Measurements from ENCODE around the gene ADPRM. TPM values are rescaled to one million over a fixed set of nuclear protein-coding genes. Genes with fewer than 3 reads are reported as not detected.

The ADPRM gene
- polyA plus RNA-seq, 1 donor (not counting 4 experiments of a cell fraction or from before 2014, with no cell fraction given), result 15.0 TPM

DNA sequence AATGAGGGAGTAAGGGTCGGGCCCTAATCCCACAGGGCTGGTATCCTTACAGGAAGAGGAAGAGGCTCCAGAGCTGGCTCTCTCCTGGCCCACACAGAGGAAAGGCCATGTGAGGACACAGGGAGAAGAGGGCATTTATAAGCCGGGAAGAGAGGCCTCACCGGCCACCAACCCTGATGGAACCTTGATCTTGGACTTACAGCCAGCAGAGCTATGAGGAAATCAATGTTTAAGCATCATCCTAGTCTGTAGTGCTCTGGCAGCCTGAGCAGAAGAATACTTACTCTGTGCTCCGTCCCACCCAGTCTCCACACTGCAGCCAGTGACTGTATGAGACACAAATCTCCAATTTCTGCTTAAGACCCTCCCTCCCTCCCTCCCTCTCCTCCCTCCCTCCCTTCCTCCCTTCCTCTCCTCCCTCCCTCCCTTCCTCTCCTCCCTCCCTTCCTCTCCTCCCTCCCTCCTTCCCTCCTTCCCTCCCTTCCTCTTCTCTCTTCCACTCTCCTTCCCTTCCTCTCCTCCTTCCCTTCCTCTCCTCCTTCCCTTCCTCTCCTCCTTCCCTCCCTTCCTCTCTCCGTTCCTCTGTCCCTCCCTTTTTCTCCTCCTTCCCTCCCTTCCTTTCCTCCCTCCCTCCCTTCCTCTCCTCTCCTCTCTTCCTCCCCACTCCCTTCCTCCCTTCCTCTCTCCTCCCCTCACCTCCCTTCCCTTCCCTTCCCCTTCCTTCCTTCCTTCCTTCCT is 41.3 kb downstream of the ADPRM start:
- no peaks in the 10 kb centered on the region for H4K20me1 ChIP-seq (ENCODE audit: control insufficient read depth, extremely low read depth, insufficient read depth, low read length)
- no peak overlapping the region for H3K9ac ChIP-seq (ENCODE audit: control insufficient read depth, extremely low read depth, insufficient read depth, low read length)
- H3K79me2 ChIP-seq (ENCODE audit: control insufficient read depth, insufficient read depth, low read length), result no peaks in the 10 kb centered on the region
- no peak overlapping the region for H2AFZ ChIP-seq (ENCODE audit: control insufficient read depth, low read length)
- peaks cover 8% of the 10 kb centered on the region for H3K27me3 ChIP-seq (ENCODE audit: control insufficient read depth, extremely low read depth, insufficient read depth, low read length)
- no peaks in the 10 kb centered on the region for H3K9me1 ChIP-seq (ENCODE audit: control insufficient read depth, extremely low read depth, insufficient read depth, low read length)
- dilution Hi-C loops (cut with MboI; ENCODE audit: extremely low pct_ligation_motif_present, low sequenced_read_pairs), result no loop called here
- FAIRE-seq (no peak), DNase-seq (ENCODE audit: low read depth, low spot score) (no peak)
- no peak overlapping the region for H3K4me3 ChIP-seq (ENCODE audit: control insufficient read depth in 2 of 3, extremely low read depth in 1 of 3, insufficient read depth in 2 of 3, low read depth in 1 of 3, low read length in 3 of 3)
- H3K27ac ChIP-seq (ENCODE audit: control insufficient read depth, insufficient read depth, low read length), result no peak overlapping the region
- no peak overlapping the region for H3K4me2 ChIP-seq (ENCODE audit: control insufficient read depth, extremely low read depth, insufficient read depth, low read depth, low read length)
- no peak for TF ChIP-seq EZH2 (IDR thresholded peaks at IDR 0.05; ENCODE audit: low read length)
- TF ChIP-seq, protein P1, sequence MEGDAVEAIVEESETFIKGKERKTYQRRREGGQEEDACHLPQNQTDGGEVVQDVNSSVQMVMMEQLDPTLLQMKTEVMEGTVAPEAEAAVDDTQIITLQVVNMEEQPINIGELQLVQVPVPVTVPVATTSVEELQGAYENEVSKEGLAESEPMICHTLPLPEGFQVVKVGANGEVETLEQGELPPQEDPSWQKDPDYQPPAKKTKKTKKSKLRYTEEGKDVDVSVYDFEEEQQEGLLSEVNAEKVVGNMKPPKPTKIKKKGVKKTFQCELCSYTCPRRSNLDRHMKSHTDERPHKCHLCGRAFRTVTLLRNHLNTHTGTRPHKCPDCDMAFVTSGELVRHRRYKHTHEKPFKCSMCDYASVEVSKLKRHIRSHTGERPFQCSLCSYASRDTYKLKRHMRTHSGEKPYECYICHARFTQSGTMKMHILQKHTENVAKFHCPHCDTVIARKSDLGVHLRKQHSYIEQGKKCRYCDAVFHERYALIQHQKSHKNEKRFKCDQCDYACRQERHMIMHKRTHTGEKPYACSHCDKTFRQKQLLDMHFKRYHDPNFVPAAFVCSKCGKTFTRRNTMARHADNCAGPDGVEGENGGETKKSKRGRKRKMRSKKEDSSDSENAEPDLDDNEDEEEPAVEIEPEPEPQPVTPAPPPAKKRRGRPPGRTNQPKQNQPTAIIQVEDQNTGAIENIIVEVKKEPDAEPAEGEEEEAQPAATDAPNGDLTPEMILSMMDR (optimal IDR thresholded peaks at IDR 0.05 in 1 of 3, IDR thresholded peaks at IDR 0.05 in 1 of 3, conservative IDR thresholded peaks at IDR 0.05 in 1 of 3; ENCODE audit: extremely low read depth in 1 of 3, insufficient read depth in 2 of 3, low read length in 3 of 3), result no peak
- H3K36me3 ChIP-seq (ENCODE audit: control insufficient read depth in 2 of 2, extremely low read depth in 1 of 2, insufficient read depth in 2 of 2, low read length in 2 of 2), result no peaks in the 10 kb centered on the region
- peaks cover 3% of the 10 kb centered on the region for H3K4me1 ChIP-seq (ENCODE audit: control insufficient read depth, extremely low read depth, insufficient read depth, low read length)
- no peaks in the 10 kb centered on the region for H3K9me3 ChIP-seq (ENCODE audit: control insufficient read depth, low read depth, low read length)

DNA sequence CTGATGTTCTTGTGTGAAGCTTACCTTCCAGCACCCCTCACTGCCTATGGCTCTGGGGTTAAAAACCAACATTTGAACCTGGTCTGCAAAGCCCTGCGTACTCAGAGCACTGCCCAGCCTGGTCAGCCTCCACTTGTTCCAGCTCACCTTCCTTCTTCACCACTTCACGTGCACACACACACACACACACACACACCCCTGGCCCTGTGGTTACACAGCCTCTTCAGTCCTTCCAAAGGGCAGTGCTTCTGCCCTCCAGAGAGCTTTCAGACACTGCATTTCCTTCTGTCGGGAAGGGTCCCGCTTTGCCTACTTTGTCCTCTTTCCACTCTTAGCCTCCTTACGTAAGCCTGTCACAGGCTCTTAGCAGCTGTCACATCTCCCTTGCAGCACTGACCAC is 42.0 kb downstream of the ADPRM start:
- Histone ChIP-seq H3K4me3 (ENCODE audit: control insufficient read depth in 2 of 3, extremely low read depth in 1 of 3, insufficient read depth in 2 of 3, low read depth in 1 of 3, low read length in 3 of 3) (no peak overlapping the region), H3K9me3 (ENCODE audit: control insufficient read depth, low read depth, low read length) (no peaks in the 10 kb centered on the region), H3K27me3 (ENCODE audit: control insufficient read depth, extremely low read depth, insufficient read depth, low read length) (peaks cover 8% of the 10 kb centered on the region), H2AFZ (ENCODE audit: control insufficient read depth, low read length) (no peak overlapping the region), H3K9me1 (ENCODE audit: control insufficient read depth, extremely low read depth, insufficient read depth, low read length) (no peaks in the 10 kb centered on the region), H3K36me3 (ENCODE audit: control insufficient read depth in 2 of 2, extremely low read depth in 1 of 2, insufficient read depth in 2 of 2, low read length in 2 of 2) (no peaks in the 10 kb centered on the region), H3K4me2 (ENCODE audit: control insufficient read depth, extremely low read depth, insufficient read depth, low read depth, low read length) (no peak overlapping the region), H3K9ac (ENCODE audit: control insufficient read depth, extremely low read depth, insufficient read depth, low read length) (no peak overlapping the region), H3K27ac (ENCODE audit: control insufficient read depth, insufficient read depth, low read length) (no peak overlapping the region), H3K4me1 (ENCODE audit: control insufficient read depth, extremely low read depth, insufficient read depth, low read length) (peaks cover 3% of the 10 kb centered on the region), H3K79me2 (ENCODE audit: control insufficient read depth, insufficient read depth, low read length) (no peaks in the 10 kb centered on the region), H4K20me1 (ENCODE audit: control insufficient read depth, extremely low read depth, insufficient read depth, low read length) (no peaks in the 10 kb centered on the region)
- TF ChIP-seq, protein P1 (optimal IDR thresholded peaks at IDR 0.05 in 1 of 3, IDR thresholded peaks at IDR 0.05 in 1 of 3, conservative IDR thresholded peaks at IDR 0.05 in 1 of 3; ENCODE audit: extremely low read depth in 1 of 3, insufficient read depth in 2 of 3, low read length in 3 of 3), result no peak
- no peak for TF ChIP-seq EZH2 (IDR thresholded peaks at IDR 0.05; ENCODE audit: low read length)
- no peak for DNase-seq (ENCODE audit: low read depth, low spot score)
- dilution Hi-C loops (cut with MboI; ENCODE audit: extremely low pct_ligation_motif_present, low sequenced_read_pairs), result no loop called here
- no peak for FAIRE-seq
